ENCODE data around the gene NUP133.

NUP133 gene

GRCh38 chr1:229410692-229411433 lies 97.3 kb downstream of the NUP133 start:
- H3K27ac ChIP-seq: no peak overlapping the region
- TF ChIP-seq ZFX (IDR thresholded peaks at IDR 0.05): no peak
- no peak for TF ChIP-seq CTCF (conservative IDR thresholded peaks at IDR 0.05)

GRCh38 chr1:229410370-229410691 lies 97.8 kb downstream of the NUP133 start:
- no peak overlapping the region for H3K27ac ChIP-seq

DNA sequence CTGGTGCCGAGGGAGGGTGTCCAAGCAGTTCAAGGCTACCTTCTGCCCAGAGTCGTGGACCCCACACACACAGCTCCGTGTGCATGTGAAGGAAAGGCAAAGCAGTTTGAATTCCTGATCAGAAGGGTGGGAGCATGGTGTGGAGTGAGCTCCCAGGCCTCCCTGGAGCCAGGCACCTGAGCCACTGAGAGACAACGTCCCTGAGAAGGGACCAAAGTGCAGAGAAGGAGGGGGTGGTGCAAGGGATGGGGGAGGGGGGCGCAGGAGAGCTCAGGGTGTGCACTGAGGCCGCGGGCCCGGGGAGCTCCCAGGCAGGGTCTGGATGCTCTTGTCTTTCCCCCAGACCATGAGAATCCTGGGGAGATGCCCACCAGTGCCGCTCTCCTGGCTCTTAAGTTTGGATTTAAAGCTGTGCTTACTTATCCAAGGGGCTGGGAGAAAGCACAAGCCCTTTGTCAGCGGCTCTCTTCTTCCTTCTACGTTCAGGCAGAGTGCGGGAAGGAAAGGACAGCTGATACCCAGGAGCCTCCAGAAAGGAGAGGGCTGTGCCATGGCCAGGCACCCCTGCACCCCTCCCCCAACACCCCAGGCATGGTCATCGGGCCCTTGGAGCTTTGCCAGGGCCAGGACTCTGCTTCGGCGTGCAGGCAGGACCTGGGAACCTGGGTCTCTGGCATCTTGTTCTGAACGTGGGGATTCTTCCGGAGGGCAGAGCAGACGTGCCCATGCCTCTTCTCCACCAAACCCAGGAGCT lies 98.3 kb downstream of the NUP133 start:
- no peak for TF ChIP-seq ZFX (IDR thresholded peaks at IDR 0.05)
- TF ChIP-seq CTCF (conservative IDR thresholded peaks at IDR 0.05): no peak
- H3K27ac ChIP-seq: no peak overlapping the region

More at GRCh38 chr1:229410370-229410691, 97.8 kb downstream of the NUP133 start:
- TF ChIP-seq ZFX (IDR thresholded peaks at IDR 0.05) (no peak), CTCF (conservative IDR thresholded peaks at IDR 0.05) (no peak)

- no peak for TF ChIP-seq CTCF (conservative IDR thresholded peaks at IDR 0.05)
- TF ChIP-seq ZFX (IDR thresholded peaks at IDR 0.05): no peak
- no peak overlapping the region for H3K27ac ChIP-seq
These were observed 99.6 kb downstream of the NUP133 start for GRCh38 chr1:229408458-229409037.

- H3K27ac ChIP-seq: no peak overlapping the region
- TF ChIP-seq CTCF (conservative IDR thresholded peaks at IDR 0.05): no peak
- no peak for TF ChIP-seq ZFX (IDR thresholded peaks at IDR 0.05)
These were observed 100.7 kb downstream of the NUP133 start for GRCh38 chr1:229407206-229408026.

- TF ChIP-seq CTCF (conservative IDR thresholded peaks at IDR 0.05): no peak
- TF ChIP-seq ZFX (IDR thresholded peaks at IDR 0.05): no peak
- H3K27ac ChIP-seq: no peak overlapping the region
These were observed 101.3 kb downstream of the NUP133 start for GRCh38 chr1:229406798-229407197.
